ENCODE results near the gene TERT. TPM values are rescaled to one million over a fixed set of nuclear protein-coding genes. Genes with fewer than 3 reads are reported as not detected.

The TERT gene
- total RNA-seq, 2 experiments from 2014 or later, result 0.55 to 0.84 TPM

- no peaks in the 10 kb centered on the region for H3K4me1 Mint-ChIP-seq (ENCODE audit: low read depth)
- ChIA-PET CTCF (no interaction called here), POLR2A (no interaction called here)
- H3K4me3 Mint-ChIP-seq, result no peak overlapping the region
- H3K9me3 ChIP-seq (ENCODE audit: control insufficient read depth in 1 of 2, insufficient read depth in 1 of 2, low read length in 2 of 2), result no peaks in the 10 kb centered on the region
- no peaks in the 10 kb centered on the region for H3K36me3 Mint-ChIP-seq (ENCODE audit: low read depth)
- no peaks in the 10 kb centered on the region for H3K27me3 Mint-ChIP-seq
- H3K4me1 ChIP-seq (ENCODE audit: insufficient read depth, low read length), result no peaks in the 10 kb centered on the region
- H3K36me3 ChIP-seq (ENCODE audit: insufficient read depth, low read length), result no peaks in the 10 kb centered on the region
- intact Hi-C loops (cut with DNase I, micrococcal nuclease), result no loop called here
- no peak for TF ChIP-seq CTCF (IDR thresholded peaks at IDR 0.05)
- no peak overlapping the region for H3K4me3 ChIP-seq (ENCODE audit: low read length)
- no peak overlapping the region for H3K27ac Mint-ChIP-seq
- ATAC-seq (ENCODE audit: poor library complexity) (no peak), DNase-seq (no peak)
- no peak overlapping the region for H3K27ac ChIP-seq (ENCODE audit: low read depth in 1 of 2, low read length in 2 of 2)
- no peaks in the 10 kb centered on the region for H3K9me3 Mint-ChIP-seq
- H3K27me3 ChIP-seq (ENCODE audit: control insufficient read depth in 1 of 2, insufficient read depth in 2 of 2, low read length in 2 of 2), result no peaks in the 10 kb centered on the region
These were observed 72.7 kb downstream of the TERT start for GRCh38 chr5:1222147-1222546.

- Mint-ChIP-seq H3K36me3 (ENCODE audit: low read depth) (no peaks in the 10 kb centered on the region), H3K9me3 (no peaks in the 10 kb centered on the region), H3K27me3 (no peaks in the 10 kb centered on the region), H3K4me1 (ENCODE audit: low read depth) (no peaks in the 10 kb centered on the region), H3K27ac (no peak overlapping the region), H3K4me3 (no peak overlapping the region)
- ATAC-seq (ENCODE audit: poor library complexity) (no peak), DNase-seq (no peak)
- Histone ChIP-seq H3K27me3 (ENCODE audit: control insufficient read depth in 1 of 2, insufficient read depth in 2 of 2, low read length in 2 of 2) (no peaks in the 10 kb centered on the region), H3K4me1 (ENCODE audit: insufficient read depth, low read length) (no peaks in the 10 kb centered on the region), H3K27ac (ENCODE audit: low read depth in 1 of 2, low read length in 2 of 2) (no peak overlapping the region), H3K9me3 (ENCODE audit: control insufficient read depth in 1 of 2, insufficient read depth in 1 of 2, low read length in 2 of 2) (peaks cover 0 to under 1% of the 10 kb centered on the region in 2 experiments), H3K4me3 (ENCODE audit: low read length) (no peak overlapping the region), H3K36me3 (ENCODE audit: insufficient read depth, low read length) (no peaks in the 10 kb centered on the region)
- ChIA-PET POLR2A (no interaction called here), CTCF (no interaction called here)
- TF ChIP-seq CTCF (IDR thresholded peaks at IDR 0.05), result no peak
- intact Hi-C loops (cut with DNase I, micrococcal nuclease), result no loop called here
These were observed 73.1 kb downstream of the TERT start for GRCh38 chr5:1221721-1222120.

- H3K27me3 ChIP-seq (ENCODE audit: control insufficient read depth in 1 of 2, insufficient read depth in 2 of 2, low read length in 2 of 2), result no peaks in the 10 kb centered on the region
- Mint-ChIP-seq H3K27me3 (no peaks in the 10 kb centered on the region), H3K27ac (no peak overlapping the region), H3K4me1 (ENCODE audit: low read depth) (no peaks in the 10 kb centered on the region), H3K4me3 (no peak overlapping the region), H3K36me3 (ENCODE audit: low read depth) (no peaks in the 10 kb centered on the region), H3K9me3 (no peaks in the 10 kb centered on the region)
- no peaks in the 10 kb centered on the region for H3K36me3 ChIP-seq (ENCODE audit: insufficient read depth, low read length)
- H3K27ac ChIP-seq (ENCODE audit: low read depth in 1 of 2, low read length in 2 of 2), result no peak overlapping the region
- H3K4me1 ChIP-seq (ENCODE audit: insufficient read depth, low read length), result no peaks in the 10 kb centered on the region
- no peak for TF ChIP-seq CTCF (IDR thresholded peaks at IDR 0.05)
- H3K4me3 ChIP-seq (ENCODE audit: low read length), result no peak overlapping the region
- POLR2A ChIA-PET, result no interaction called here
- ATAC-seq (ENCODE audit: poor library complexity) (no peak), DNase-seq (no peak)
- intact Hi-C loops (cut with DNase I, micrococcal nuclease), result no loop called here
- peaks cover 0 to 8% of the 10 kb centered on the region in 2 experiments for H3K9me3 ChIP-seq (ENCODE audit: control insufficient read depth in 1 of 2, insufficient read depth in 1 of 2, low read length in 2 of 2)
- CTCF ChIA-PET, result no interaction called here
These were observed 74.0 kb downstream of the TERT start for GRCh38 chr5:1220831-1221230.

All from CD4-positive, alpha-beta T cell (primary cell).